Activated gamma-delta T cell treated with anti-CD3 and anti-CD28 coated beads, Interleukin-2, amount 50 U/mL, for 16 hours (primary cell): Measurements from ENCODE around the gene GPD1.
"Not testable (repeated sequence)": the region's sequence is repeated elsewhere in the genome, so short reads cannot be mapped to it uniquely, and the experiment has no call there.

Experiments
- DNase-seq: peaks from one replicate; pipeline ENCODE4 v3.0.0-alpha.2; 2020; ENCODE audit warnings: low read depth

GPD1 gene

DNA sequence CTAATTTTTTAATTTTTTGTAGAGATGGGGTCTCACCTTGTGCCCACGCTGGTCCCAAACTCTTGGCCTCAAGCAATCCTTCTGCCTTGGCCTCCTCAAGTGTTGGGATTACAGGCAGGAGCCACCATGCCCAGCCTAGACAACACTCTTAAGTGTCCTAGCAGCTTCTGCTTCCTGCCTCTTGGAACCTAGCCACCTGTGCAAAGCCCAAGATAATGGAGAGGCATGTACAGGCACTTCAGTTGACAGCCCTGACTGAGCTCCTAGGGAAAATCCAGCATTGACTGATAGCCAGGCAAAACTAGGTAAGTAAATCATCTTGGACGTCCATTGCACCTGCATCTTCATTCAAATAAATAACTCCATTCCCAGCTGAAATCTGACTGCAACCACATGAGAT lies 23.7 kb downstream of the GPD1 start:
- DNase-seq: no peak

DNA sequence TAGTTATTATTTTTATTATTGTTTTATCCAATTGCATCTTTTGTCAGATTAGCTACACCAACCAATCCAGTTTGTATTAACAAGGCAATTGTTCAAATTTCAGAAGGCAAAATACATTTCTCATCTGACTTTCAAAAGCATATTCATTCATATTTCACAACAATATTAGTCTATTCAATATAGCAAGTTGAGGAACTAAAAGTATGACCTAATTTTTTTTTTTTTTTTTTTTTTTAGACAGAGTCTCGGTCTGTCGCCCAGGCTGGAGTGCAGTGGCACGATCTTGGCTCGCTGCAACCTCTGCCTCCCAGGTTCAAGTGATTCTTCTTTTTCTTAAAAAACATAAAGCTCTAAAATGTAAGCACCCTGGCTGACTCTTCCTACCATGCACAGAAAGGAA lies 25.5 kb downstream of the GPD1 start:
- no peak for DNase-seq

DNA sequence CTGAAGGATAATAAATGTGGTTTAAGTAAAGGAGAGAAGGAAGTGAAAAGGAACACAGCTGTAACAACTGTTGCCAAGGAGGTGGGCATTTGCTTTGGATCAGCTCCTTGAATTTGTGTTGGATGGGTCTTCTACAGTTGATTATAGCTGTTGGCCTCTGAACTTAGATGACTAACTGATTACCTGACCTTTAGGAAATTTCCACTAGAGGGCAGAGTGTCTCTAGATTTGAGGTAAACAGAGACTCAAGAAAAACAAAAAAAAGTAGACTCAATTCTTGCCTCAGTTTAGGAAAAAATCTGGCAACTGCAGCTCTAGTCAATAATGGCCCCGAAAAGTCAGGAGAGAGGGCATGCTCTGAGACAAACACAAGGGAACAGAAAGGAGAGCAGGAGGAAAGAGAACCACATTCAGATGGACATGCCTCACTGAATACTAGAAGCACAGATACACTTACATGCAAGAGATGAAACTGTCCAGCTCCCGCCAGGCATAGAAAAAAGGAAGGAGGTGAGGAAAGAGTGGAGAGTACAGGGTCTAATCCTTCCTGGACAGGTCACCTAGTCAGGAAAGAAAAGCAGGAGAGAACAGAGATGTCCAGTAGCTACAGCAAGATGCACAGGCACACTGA lies 28.8 kb downstream of the GPD1 start:
- DNase-seq: no peak

DNA sequence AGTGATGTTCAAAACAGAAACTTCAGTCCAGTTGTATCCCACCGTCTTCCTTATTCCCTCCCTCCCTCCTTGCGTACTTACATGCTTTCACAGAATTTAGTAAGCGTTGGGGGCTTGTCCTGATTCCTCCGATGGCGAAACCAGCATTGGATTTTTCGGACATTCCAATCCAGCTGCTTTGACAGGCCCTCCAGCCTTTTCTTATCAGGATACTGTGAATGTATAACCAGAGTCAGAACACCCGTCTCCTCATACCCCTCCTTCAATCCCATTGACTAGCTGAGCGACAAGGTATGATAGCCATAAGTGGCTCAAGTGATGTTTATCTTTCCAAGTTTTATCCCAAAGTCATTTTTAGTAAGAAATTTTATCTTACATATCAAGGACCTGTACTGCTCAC lies 39.2 kb downstream of the GPD1 start:
- no peak for DNase-seq

DNA sequence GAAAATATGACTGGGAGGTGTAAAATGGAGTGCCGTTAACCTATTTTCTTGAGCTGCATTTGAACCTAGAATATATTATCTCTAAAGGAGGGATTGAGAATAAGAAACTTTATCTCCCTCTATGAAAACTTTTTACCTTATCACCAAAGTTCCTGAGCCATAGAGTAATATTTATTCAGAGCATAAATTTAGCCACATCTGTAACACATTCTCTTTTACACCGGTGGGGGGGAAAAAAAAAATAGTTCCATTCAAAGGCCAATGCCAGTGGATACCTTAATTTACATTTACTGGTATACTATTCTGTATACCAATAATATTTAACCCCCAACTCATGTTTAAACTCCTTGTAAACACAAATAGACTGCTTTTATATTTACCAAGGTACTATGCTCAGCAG lies 41.6 kb downstream of the GPD1 start:
- DNase-seq: no peak

DNA sequence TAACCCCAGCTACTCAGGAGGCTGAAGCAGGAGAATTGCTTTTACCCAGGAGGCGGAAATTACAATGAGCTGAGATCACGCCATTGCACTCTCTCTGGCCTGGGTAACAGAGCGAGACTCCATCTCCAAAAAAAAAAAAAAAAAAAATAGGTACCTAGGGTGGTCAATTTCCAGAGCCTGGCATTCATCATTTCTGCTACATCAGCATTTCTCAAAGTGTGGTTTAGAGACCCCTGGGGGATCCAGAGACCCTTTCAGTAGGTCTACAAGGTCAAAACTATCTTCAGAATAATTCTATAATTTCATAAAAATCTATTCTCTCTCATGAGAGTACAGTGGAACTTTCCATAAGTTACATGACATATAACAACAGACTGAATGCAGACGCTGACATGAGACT lies 43.5 kb downstream of the GPD1 start:
- DNase-seq: no peak

DNA sequence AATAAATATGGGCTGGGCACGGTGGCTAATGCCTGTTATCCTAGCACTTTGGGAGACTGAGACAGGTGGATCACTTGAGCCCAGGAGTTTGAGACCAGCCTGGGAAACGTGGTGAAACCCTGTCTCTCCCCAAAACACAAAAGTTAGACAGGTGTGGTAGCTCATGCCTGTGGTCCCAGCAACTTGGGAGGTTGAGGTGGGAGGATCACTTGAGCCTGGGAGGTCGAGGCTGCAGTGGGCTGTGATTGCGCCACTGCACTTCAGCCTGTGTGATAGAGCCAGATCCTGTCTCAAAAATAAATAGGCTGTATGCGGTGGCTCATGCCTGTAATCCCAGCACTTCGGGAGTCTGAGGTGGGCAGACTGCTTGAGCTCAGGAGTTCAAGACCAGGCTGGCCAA lies 44.2 kb downstream of the GPD1 start:
- DNase-seq: not testable (repeated sequence)

DNA sequence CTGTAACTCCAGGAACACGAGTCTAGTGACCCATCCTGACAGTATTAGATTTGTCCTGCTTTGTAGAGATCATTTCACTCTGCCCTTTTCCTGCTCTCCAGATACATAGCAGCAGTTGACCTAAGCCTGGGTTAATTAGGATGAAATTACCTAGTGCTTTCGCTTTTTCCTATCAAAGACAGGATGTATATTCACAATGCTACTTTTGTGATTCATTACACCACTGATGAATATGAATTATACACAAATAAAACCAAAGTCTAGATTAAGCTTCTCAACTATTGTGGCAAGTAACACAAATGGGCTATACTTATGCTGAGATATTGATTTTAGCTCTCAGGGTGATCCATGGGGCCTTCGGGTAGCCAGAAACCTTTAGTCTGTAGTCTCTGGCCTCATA lies 45.5 kb downstream of the GPD1 start:
- DNase-seq: no peak

DNA sequence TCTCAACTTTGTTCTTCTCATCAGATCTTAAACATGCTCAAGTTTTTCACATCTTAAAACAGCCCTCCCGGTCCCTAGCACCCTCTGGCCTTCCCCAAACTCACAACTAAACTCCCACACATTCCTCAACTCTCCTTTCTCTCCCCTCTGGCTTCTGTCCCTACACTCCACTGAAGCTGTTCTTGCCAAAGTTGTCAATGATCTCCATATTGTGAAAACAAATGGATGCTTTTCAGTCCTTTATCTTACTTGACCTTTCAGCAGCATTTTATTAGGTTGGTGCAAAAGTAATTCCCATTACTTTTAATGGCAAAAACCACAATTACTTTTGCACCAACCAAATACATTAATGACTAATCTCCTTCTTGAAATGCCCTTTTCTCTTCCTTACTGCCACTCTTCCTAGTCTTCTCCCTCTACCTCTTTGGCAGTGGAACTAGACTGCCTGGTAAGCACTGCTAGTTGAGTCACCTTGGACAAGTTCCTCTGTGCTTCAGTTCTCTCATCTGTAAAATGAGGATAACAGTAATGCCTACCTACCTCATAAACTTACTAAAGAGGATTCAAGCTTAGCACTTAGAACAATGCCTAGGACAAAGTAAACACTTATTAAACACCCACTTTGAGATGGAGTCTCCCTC lies 47.4 kb downstream of the GPD1 start:
- no peak for DNase-seq

DNA sequence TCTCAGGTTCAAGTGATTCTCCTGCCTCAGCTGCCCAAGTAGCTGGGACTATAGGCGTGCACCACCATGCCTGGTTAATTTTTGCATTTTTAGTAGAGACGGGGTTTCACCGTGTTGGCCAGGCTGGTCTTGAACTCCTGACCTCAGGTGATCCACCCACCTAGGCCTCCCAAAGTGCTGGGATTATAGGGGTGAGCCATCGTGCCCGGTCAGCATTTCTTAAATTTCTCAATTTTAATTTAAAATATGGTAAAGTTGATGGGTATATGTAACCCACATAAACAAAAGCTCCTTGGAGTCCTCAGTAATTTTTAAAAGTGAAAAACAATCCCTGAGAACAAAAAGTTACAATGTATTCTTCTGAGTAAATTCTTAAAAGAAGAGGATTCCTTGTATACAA lies 51.1 kb downstream of the GPD1 start:
- not testable (repeated sequence) for DNase-seq

DNA sequence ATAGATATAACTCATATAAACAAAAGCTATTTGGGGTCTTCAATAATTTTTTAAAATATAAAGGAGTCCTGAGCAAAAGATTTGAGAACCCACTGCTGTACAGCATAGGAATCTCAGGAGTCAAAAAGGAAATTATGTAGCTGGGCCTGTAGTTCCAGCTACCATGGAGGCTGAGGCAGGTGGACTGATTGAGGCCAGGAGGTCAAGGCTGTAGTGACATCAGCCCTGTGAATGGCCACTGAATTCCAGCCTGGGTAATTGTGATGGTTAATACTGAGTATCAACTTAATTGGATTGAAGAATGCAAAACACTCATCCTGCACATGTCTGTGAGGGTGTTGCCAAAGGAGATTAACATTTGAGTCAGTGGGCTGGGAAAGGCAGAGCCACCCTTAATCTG lies 52.8 kb downstream of the GPD1 start:
- DNase-seq: no peak

DNA sequence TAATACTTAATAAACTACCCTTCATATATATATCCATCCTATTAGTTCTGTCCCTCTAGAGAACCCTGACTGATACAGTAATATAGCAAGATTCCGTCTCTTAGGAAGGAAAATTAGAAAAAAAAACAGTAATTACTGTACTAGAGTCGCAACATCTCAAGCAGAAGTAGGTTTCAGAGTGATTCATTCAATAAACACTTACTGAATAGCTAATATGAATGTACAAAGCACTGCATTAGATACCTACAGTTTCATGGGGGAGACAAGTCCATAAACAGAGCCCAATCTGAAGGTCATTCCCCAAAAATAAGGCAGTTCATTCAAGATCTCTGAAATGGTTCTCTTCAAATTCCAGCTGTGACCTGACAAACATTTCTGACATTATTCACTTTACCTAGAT lies 53.5 kb downstream of the GPD1 start:
- no peak for DNase-seq

DNA sequence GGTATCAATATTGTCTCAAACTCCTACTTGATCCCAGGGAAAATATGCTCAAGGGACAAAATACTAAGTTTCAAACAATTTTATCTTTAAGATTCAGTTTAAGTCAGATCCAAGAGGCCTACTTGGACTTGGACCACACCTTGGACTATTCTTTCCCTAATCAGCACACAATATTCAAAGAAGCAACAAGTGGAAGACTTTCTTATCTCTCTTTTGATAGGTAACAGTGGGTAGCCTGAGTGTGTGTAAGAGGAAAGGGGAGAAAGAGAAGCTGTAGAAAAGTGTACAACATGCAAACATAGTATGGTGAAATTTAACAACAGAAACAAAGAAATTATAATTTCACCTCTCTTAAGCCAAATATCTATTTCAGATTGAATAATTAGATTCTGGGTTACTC lies 56.8 kb downstream of the GPD1 start:
- no peak for DNase-seq
